Ishikawa (cell line): ENCODE measurements around the gene MAP2K3.

Source experiments
- CREB1 ChIP-seq: IDR thresholded peaks from 2 replicates; pipeline ENCODE4 v1.6.1; 2012; ENCODE audit warnings: low read depth
- EP300 ChIP-seq: IDR thresholded peaks from 2 replicates; pipeline ENCODE4 v1.6.1; 2012; ENCODE audit warnings: borderline replicate concordance
- NFIC ChIP-seq: IDR thresholded peaks from 2 replicates; pipeline ENCODE4 v1.6.1; 2012
- TEAD4 ChIP-seq: IDR thresholded peaks from 2 replicates; pipeline ENCODE4 v1.6.1; 2012
- YY1 ChIP-seq: IDR thresholded peaks from 2 replicates; pipeline ENCODE4 v1.6.1; 2012; ENCODE audit warnings: low read depth
- TF ChIP-seq, protein P1 (sequence below): IDR thresholded peaks from 2 replicates; pipeline ENCODE4 v1.6.1; 2012
- TF ChIP-seq, protein P2 (sequence below): IDR thresholded peaks from 2 replicates; pipeline ENCODE4 v1.6.1; 2012; ENCODE audit warnings: low read depth, mild to moderate bottlenecking

DNA sequence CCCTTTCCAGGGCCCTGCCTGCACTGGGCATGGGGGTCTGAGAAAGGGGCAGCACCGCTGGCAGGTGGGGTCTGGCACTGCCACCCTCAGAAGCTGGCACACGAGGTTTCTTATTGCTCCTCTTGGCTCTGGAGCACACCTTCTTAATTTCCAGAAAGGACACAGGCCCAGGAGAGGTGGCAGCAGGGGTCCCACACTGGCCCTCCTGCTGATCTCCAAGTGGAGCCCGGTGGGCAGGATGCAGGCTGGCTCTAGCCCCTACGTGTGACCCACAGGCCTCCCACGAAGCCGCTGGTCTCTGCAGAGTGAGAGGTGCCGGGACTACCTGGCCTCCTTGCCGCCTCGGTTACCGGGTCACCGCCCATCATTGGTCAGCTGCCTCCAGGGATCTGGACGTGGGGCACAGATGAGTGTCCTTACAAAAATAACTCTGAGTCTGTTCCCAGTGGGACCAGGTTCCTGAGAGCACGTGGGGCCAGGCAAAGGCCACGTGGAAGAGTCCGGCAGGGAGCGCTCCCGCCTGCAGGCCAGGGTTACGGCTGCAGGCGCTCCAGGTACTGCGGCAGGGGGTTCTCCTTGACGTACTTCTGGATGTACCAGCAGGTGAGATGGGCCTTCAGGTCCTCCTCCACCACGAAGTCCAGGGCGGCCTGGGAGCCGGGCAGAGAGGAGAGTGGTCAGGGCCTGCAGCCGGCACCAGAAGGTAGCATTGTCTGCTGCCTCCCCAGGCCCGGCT lies 41.6 kb upstream of the MAP2K3 start:
- TF ChIP-seq, protein P1, sequence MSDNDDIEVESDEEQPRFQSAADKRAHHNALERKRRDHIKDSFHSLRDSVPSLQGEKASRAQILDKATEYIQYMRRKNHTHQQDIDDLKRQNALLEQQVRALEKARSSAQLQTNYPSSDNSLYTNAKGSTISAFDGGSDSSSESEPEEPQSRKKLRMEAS, result no peak
- TF ChIP-seq YY1, result no peak
- no peak for TF ChIP-seq CREB1
- no peak for TF ChIP-seq EP300
- TF ChIP-seq TEAD4, result no peak
- TF ChIP-seq, protein P2, sequence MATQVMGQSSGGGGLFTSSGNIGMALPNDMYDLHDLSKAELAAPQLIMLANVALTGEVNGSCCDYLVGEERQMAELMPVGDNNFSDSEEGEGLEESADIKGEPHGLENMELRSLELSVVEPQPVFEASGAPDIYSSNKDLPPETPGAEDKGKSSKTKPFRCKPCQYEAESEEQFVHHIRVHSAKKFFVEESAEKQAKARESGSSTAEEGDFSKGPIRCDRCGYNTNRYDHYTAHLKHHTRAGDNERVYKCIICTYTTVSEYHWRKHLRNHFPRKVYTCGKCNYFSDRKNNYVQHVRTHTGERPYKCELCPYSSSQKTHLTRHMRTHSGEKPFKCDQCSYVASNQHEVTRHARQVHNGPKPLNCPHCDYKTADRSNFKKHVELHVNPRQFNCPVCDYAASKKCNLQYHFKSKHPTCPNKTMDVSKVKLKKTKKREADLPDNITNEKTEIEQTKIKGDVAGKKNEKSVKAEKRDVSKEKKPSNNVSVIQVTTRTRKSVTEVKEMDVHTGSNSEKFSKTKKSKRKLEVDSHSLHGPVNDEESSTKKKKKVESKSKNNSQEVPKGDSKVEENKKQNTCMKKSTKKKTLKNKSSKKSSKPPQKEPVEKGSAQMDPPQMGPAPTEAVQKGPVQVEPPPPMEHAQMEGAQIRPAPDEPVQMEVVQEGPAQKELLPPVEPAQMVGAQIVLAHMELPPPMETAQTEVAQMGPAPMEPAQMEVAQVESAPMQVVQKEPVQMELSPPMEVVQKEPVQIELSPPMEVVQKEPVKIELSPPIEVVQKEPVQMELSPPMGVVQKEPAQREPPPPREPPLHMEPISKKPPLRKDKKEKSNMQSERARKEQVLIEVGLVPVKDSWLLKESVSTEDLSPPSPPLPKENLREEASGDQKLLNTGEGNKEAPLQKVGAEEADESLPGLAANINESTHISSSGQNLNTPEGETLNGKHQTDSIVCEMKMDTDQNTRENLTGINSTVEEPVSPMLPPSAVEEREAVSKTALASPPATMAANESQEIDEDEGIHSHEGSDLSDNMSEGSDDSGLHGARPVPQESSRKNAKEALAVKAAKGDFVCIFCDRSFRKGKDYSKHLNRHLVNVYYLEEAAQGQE, result no peak
- TF ChIP-seq NFIC, result no peak
